ENCODE measurements around the gene CCDC33. TPM values are rescaled to one million over a fixed set of nuclear protein-coding genes. Genes with fewer than 3 reads are reported as not detected.

Gene CCDC33
- total RNA-seq: not detected

- DNase-seq (ENCODE audit: low spot score) (no peak), ATAC-seq (ENCODE audit: low FRiP score) (no peak)
- no peak for TF ChIP-seq CTCF (IDR thresholded peaks at IDR 0.05)
Observed at GRCh38 chr15:74235962-74236361, at the start of gene CCDC33. Gene CCDC33 (plus strand): TSS chr15:74236326. CDS start chr15:74236720, 394 bp downstream.

GRCh38 chr15:74188216-74188615 is 47.9 kb upstream of the CCDC33 start:
- ATAC-seq (ENCODE audit: low FRiP score): no peak
- TF ChIP-seq CTCF (IDR thresholded peaks at IDR 0.05): no peak
- no peak for DNase-seq (ENCODE audit: low spot score)

DNA sequence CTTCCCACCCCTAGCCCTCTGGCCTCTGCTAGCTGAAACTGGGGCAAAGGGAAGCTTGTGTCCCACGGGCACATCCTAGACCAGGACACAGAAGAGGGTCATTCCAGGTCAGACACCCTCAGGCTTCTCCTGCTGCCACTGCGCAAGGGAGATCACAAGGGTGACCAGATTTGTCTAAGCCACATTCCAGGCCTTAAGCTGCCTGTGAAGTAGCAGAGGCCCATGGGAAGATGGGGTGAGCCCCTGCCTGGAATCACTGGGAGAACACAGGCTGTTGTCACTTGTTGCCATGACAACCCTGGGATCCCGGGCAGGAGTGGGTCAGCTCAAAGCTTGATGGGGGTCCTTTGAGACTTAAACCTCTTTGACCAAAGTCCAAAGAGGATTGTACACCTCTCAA is 44.3 kb upstream of the CCDC33 start:
- no peak for TF ChIP-seq CTCF (IDR thresholded peaks at IDR 0.05)
- DNase-seq (ENCODE audit: low spot score) (no peak), ATAC-seq (ENCODE audit: low FRiP score) (no peak)

DNA sequence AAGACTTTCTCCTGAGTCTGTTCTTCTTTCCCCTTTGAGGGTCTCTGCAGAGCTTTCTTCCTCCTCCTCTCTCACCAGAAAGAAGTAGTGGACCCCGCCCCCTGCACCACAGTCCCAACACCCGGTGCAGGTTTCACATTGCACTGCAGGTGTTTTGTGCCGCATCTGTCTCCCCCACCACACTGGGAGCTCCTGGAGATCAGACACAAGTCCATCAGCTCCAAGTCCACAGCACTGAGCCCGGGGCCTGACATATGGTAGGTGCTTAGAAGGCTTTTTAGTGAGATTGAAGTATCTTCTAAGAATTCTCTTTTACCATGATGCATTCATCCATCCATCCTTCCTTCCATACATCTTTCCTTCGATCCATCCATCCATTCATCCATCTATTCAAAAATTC is 43.4 kb upstream of the CCDC33 start:
- no peak for TF ChIP-seq CTCF (IDR thresholded peaks at IDR 0.05)
- ATAC-seq (ENCODE audit: low FRiP score) (no peak), DNase-seq (ENCODE audit: low spot score) (no peak)

DNA sequence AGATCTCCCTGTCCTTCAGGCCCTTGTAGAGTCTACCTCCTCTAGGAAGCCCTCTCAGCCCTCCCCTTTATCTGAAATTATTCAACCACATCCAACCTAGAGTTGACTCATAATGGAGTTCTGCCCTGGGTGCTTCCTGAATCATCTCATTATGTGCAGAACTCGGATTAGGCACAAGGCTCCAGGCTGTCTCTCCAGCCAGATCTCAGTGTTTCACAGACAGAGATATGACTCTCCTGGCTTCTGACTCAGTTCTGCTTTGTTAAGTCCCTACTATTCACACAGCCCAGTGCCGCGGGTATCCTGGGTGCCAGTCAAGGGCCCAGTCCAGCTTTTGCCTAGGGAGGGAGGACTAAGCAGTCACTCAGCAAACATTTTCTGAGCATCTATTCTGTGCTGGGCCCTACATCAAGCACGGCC is 42.8 kb upstream of the CCDC33 start:
- no peak for TF ChIP-seq CTCF (IDR thresholded peaks at IDR 0.05)
- DNase-seq (ENCODE audit: low spot score): no peak
- ATAC-seq (ENCODE audit: low FRiP score): no peak

DNA sequence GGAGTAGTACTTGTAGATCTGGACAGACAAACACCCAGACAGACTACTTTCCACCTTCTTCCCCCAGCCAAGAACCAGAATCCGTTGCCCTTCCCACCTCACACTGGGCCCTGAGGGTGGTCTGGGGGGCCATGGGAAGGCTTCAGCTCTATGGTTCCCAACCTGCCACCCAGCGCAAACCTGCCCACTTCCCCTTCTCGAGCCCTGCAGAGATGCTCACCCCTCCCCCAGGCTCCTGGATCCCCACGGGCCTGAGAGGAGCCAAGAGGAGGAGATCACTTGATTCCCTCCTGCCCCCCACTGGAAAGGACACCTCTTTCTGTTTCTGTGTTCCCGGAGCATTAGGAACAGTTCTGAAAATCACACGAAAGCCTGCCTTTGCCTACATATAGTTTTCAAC is 42.2 kb upstream of the CCDC33 start:
- ATAC-seq (ENCODE audit: low FRiP score): no peak
- DNase-seq (ENCODE audit: low spot score): no peak
- no peak for TF ChIP-seq CTCF (IDR thresholded peaks at IDR 0.05)

DNA sequence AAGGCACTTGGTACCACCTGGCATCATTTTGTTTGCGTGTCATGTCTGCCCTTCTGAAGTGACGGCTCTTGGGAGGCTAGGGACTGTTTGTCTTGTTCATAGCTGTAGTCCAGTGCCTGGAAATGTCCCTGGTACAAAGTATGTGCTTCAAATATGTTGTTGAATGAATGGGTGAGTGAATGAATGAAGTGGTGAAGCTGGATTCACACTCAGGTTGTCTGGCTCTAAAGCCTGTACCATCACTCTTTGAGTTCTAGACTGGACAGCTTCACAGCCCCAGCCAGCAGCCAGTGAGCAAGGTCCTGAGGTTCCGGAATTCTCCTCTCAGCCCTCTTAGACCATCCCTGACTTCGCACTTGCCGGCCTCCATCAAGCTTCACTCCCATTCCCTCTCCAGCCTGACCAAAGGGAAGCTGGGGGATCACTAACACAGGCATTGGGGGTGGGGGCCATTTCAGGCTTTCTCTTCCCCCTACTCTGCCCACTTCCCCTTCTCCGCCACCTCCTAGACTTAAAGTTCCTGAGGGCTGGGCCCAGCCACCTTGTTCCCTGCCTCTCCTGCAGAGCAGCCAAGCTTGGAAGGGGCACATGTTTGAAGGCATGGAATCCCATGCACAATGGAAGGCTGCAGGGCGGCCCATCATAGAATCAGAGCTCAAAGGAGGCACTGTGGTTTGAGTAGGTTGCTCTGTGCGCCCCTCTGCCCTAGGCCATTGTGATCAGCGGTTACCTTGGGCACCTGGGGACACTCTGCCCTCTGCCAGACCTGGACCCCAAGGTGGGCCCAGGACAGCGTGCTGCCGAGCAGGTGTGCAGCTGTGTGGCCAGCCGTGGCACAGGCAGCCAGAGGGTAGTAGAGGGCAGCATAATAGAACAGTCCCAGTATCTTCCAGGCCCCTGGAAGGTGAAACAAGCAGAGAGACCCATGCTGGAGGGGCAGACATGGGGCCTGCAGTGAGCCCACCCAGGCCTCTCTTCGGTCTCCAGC is 41.3 kb upstream of the CCDC33 start:
- ATAC-seq (ENCODE audit: low FRiP score) (no peak), DNase-seq (ENCODE audit: low spot score) (no peak)
- no peak for TF ChIP-seq CTCF (IDR thresholded peaks at IDR 0.05)
